Measurements from ENCODE around the gene ARHGEF6. TPM values are rescaled to one million over a fixed set of nuclear protein-coding genes. Genes with fewer than 3 reads are reported as not detected.

ARHGEF6 gene
- total and polyA plus RNA-seq, 5 donors = 17.1 to 43.2 (median 37.3) TPM

- WGBS = 45% methylated on average over 1 of the region's 1 CpG
- intact Hi-C loops (cut with DNase I) = no loop called here
- DNase-seq = no peak
- peak in 1 of 2 donors; percentile 10 for ATAC-seq
- H3K4me3 ChIP-seq (ENCODE audit: low read length) = peak overlapping the region; percentile 25
- peaks cover 1% of the 10 kb centered on the region for H3K4me1 ChIP-seq (ENCODE audit: control insufficient read depth, insufficient read depth, low read length)
- peak overlapping the region; percentile 78 for H3K27ac ChIP-seq (ENCODE audit: low read length)
- H3K9me3 ChIP-seq (ENCODE audit: control insufficient read depth, low read length) = no peaks in the 10 kb centered on the region
- H3K27me3 ChIP-seq (ENCODE audit: control insufficient read depth, insufficient read depth) = no peaks in the 10 kb centered on the region
These were observed 14.8 kb downstream of the ARHGEF6 start for GRCh38 chrX:136765821-136766356.

GRCh38 chrX:136764206-136764605 is 16.5 kb downstream of the ARHGEF6 start:
- H3K27ac ChIP-seq (ENCODE audit: low read length) = no peak overlapping the region
- intact Hi-C loops (cut with DNase I) = no loop called here

GRCh38 chrX:136762820-136763452 is 17.8 kb downstream of the ARHGEF6 start:
- intact Hi-C loops (cut with DNase I) = no loop called here
- no peak for ATAC-seq
- no peaks in the 10 kb centered on the region for H3K27me3 ChIP-seq (ENCODE audit: control insufficient read depth, insufficient read depth)

More at GRCh38 chrX:136764206-136764605, 16.5 kb downstream of the ARHGEF6 start:
- WGBS = 98% methylated on average over 5 of the region's 5 CpGs
- Histone ChIP-seq H3K9me3 (ENCODE audit: control insufficient read depth, low read length) (no peaks in the 10 kb centered on the region), H3K4me1 (ENCODE audit: control insufficient read depth, insufficient read depth, low read length) (peaks cover 5% of the 10 kb centered on the region), H3K4me3 (ENCODE audit: low read length) (no peak overlapping the region), H3K27me3 (ENCODE audit: control insufficient read depth, insufficient read depth) (no peaks in the 10 kb centered on the region)
- no peak for DNase-seq
- no peak for ATAC-seq

GRCh38 chrX:136761421-136761820 is 19.3 kb downstream of the ARHGEF6 start:
- Histone ChIP-seq H3K4me3 (ENCODE audit: low read length) (no peak overlapping the region), H3K27me3 (ENCODE audit: control insufficient read depth, insufficient read depth) (no peaks in the 10 kb centered on the region), H3K9me3 (ENCODE audit: control insufficient read depth, low read length) (no peaks in the 10 kb centered on the region), H3K4me1 (ENCODE audit: control insufficient read depth, insufficient read depth, low read length) (peaks cover 5% of the 10 kb centered on the region), H3K27ac (ENCODE audit: low read length) (no peak overlapping the region)
- ATAC-seq = no peak
- intact Hi-C loops (cut with DNase I) = no loop called here
- WGBS = 42% methylated on average over 3 of the region's 3 CpGs
- no peak for DNase-seq

More at GRCh38 chrX:136762820-136763452, 17.8 kb downstream of the ARHGEF6 start:
- Histone ChIP-seq H3K4me3 (ENCODE audit: low read length) (no peak overlapping the region), H3K9me3 (ENCODE audit: control insufficient read depth, low read length) (no peaks in the 10 kb centered on the region), H3K4me1 (ENCODE audit: control insufficient read depth, insufficient read depth, low read length) (peaks cover 5% of the 10 kb centered on the region), H3K27ac (ENCODE audit: low read length) (no peak overlapping the region)
- 52% methylated on average over 2 of the region's 2 CpGs for WGBS
- no peak for DNase-seq

GRCh38 chrX:136759968-136760367 is 20.8 kb downstream of the ARHGEF6 start:
- H3K27me3 ChIP-seq (ENCODE audit: control insufficient read depth, insufficient read depth) = no peaks in the 10 kb centered on the region
- ATAC-seq (peak in 1 of 2 donors; percentile 45), DNase-seq (no peak)
- no peaks in the 10 kb centered on the region for H3K9me3 ChIP-seq (ENCODE audit: control insufficient read depth, low read length)
- H3K4me3 ChIP-seq (ENCODE audit: low read length) = no peak overlapping the region
- intact Hi-C loops (cut with DNase I) = no loop called here
- no peak overlapping the region for H3K27ac ChIP-seq (ENCODE audit: low read length)
- peaks cover 5% of the 10 kb centered on the region for H3K4me1 ChIP-seq (ENCODE audit: control insufficient read depth, insufficient read depth, low read length)
- WGBS = 46% methylated on average over 2 of the region's 2 CpGs

GRCh38 chrX:136755411-136755810 is 25.3 kb downstream of the ARHGEF6 start:
- H3K27me3 ChIP-seq (ENCODE audit: control insufficient read depth, insufficient read depth) = no peaks in the 10 kb centered on the region
- H3K27ac ChIP-seq (ENCODE audit: low read length) = no peak overlapping the region
- no peak for ATAC-seq
- intact Hi-C loops (cut with DNase I) = no loop called here
- H3K9me3 ChIP-seq (ENCODE audit: control insufficient read depth, low read length) = no peaks in the 10 kb centered on the region
- DNase-seq = no peak
- H3K4me3 ChIP-seq (ENCODE audit: low read length) = no peak overlapping the region
- 79% methylated on average over 2 of the region's 2 CpGs for WGBS
- H3K4me1 ChIP-seq (ENCODE audit: control insufficient read depth, insufficient read depth, low read length) = peaks cover 8% of the 10 kb centered on the region

GRCh38 chrX:136754651-136755050 is 26.1 kb downstream of the ARHGEF6 start:
- H3K4me1 ChIP-seq (ENCODE audit: control insufficient read depth, insufficient read depth, low read length) = peaks cover 5% of the 10 kb centered on the region
- 47% methylated on average over 3 of the region's 3 CpGs for WGBS
- ATAC-seq = peak; percentile 77 to 84

GRCh38 chrX:136752796-136753195 is 27.9 kb downstream of the ARHGEF6 start:
- 59% methylated on average over 2 of the region's 2 CpGs for WGBS
- intact Hi-C loops (cut with DNase I) = no loop called here
- no peaks in the 10 kb centered on the region for H3K9me3 ChIP-seq (ENCODE audit: control insufficient read depth, low read length)
- no peak overlapping the region for H3K4me3 ChIP-seq (ENCODE audit: low read length)
- DNase-seq (peak in 1 of 3 donors; percentile 35), ATAC-seq (peak; percentile 61 to 82)
- peaks cover 7% of the 10 kb centered on the region for H3K4me1 ChIP-seq (ENCODE audit: control insufficient read depth, insufficient read depth, low read length)
- no peaks in the 10 kb centered on the region for H3K27me3 ChIP-seq (ENCODE audit: control insufficient read depth, insufficient read depth)
- no peak overlapping the region for H3K27ac ChIP-seq (ENCODE audit: low read length)

More at GRCh38 chrX:136754651-136755050, 26.1 kb downstream of the ARHGEF6 start:
- Histone ChIP-seq H3K9me3 (ENCODE audit: control insufficient read depth, low read length) (no peaks in the 10 kb centered on the region), H3K27ac (ENCODE audit: low read length) (no peak overlapping the region), H3K4me3 (ENCODE audit: low read length) (no peak overlapping the region), H3K27me3 (ENCODE audit: control insufficient read depth, insufficient read depth) (no peaks in the 10 kb centered on the region)
- intact Hi-C loops (cut with DNase I) = no loop called here
- peak; percentile 34 to 74 (median 74) for DNase-seq

GRCh38 chrX:136752346-136752745 is 28.4 kb downstream of the ARHGEF6 start:
- H3K9me3 ChIP-seq (ENCODE audit: control insufficient read depth, low read length) = no peaks in the 10 kb centered on the region
- ATAC-seq (no peak), DNase-seq (no peak)
- H3K27me3 ChIP-seq (ENCODE audit: control insufficient read depth, insufficient read depth) = no peaks in the 10 kb centered on the region
- intact Hi-C loops (cut with DNase I) = no loop called here
- 93% methylated on average over 4 of the region's 4 CpGs for WGBS
- peaks cover 8% of the 10 kb centered on the region for H3K4me1 ChIP-seq (ENCODE audit: control insufficient read depth, insufficient read depth, low read length)
- no peak overlapping the region for H3K27ac ChIP-seq (ENCODE audit: low read length)
- no peak overlapping the region for H3K4me3 ChIP-seq (ENCODE audit: low read length)

- Histone ChIP-seq H3K4me1 (ENCODE audit: control insufficient read depth, insufficient read depth, low read length) (peaks cover 8% of the 10 kb centered on the region), H3K9me3 (ENCODE audit: control insufficient read depth, low read length) (no peaks in the 10 kb centered on the region), H3K27me3 (ENCODE audit: control insufficient read depth, insufficient read depth) (no peaks in the 10 kb centered on the region), H3K27ac (ENCODE audit: low read length) (no peak overlapping the region), H3K4me3 (ENCODE audit: low read length) (no peak overlapping the region)
- no peak for ATAC-seq
- no peak for DNase-seq
- intact Hi-C loops (cut with DNase I) = no loop called here
- 65% methylated on average over 2 of the region's 2 CpGs for WGBS
These were observed 30.4 kb downstream of the ARHGEF6 start for GRCh38 chrX:136750364-136750763.

GRCh38 chrX:136747003-136747986 is 33.4 kb downstream of the ARHGEF6 start:
- DNase-seq (no peak), ATAC-seq (peak in 1 of 2 donors; percentile 71)
- Histone ChIP-seq H3K4me3 (ENCODE audit: low read length) (no peak overlapping the region), H3K4me1 (ENCODE audit: control insufficient read depth, insufficient read depth, low read length) (peaks cover 6% of the 10 kb centered on the region), H3K9me3 (ENCODE audit: control insufficient read depth, low read length) (no peaks in the 10 kb centered on the region), H3K27ac (ENCODE audit: low read length) (no peak overlapping the region), H3K27me3 (ENCODE audit: control insufficient read depth, insufficient read depth) (no peaks in the 10 kb centered on the region)
- WGBS = 55% methylated on average over 8 of the region's 8 CpGs
- intact Hi-C loops (cut with DNase I) = no loop called here
